ACC112 (cell line): ENCODE data around the gene HIF3A.

Experiments used
- H2AFZ ChIP-seq: fragments of 200-600 bp; sonication (generic); one replicate; pipeline ENCODE4 v1.6.0; 2017; ENCODE audit warnings: antibody characterized with exemption, low read length; ENCODE audit not compliant: unreplicated experiment
- H3K27ac ChIP-seq: fragments of 200-600 bp; sonication (generic); 2 replicates; pipeline ENCODE4 v1.5.1; 2014; ENCODE audit warnings: low read depth, mild to moderate bottlenecking, antibody characterized with exemption, low read length, moderate library complexity
- H3K27me3 ChIP-seq: fragments of 200-600 bp; sonication (generic); 2 replicates; pipeline ENCODE4 v1.6.1; 2014; ENCODE audit warnings: mild to moderate bottlenecking, antibody characterized with exemption, low read length, moderate library complexity, mixed read lengths; ENCODE audit not compliant: insufficient read depth
- H3K36me3 ChIP-seq: fragments of 200-600 bp; sonication (generic); 2 replicates; pipeline ENCODE4 v1.6.1; 2016; ENCODE audit warnings: mild to moderate bottlenecking, antibody characterized with exemption, low read length, moderate library complexity, mixed read lengths; ENCODE audit not compliant: insufficient read depth
- H3K4me1 ChIP-seq: fragments of 200-600 bp; sonication (generic); one replicate; pipeline ENCODE4 v1.6.1; 2016; ENCODE audit warnings: low read length, mixed read lengths; ENCODE audit not compliant: insufficient read depth, unreplicated experiment, control insufficient read depth
- H3K4me3 ChIP-seq: fragments of 200-600 bp; sonication (generic); 2 replicates; pipeline ENCODE4 v1.5.1; 2014; ENCODE audit warnings: mild to moderate bottlenecking, low read depth, low read length
- H3K79me2 ChIP-seq: fragments of 200-600 bp; sonication (generic); one replicate; pipeline ENCODE4 v1.6.0; 2016; ENCODE audit warnings: low read length; ENCODE audit not compliant: control insufficient read depth, unreplicated experiment, insufficient read depth

The HIF3A gene

DNA sequence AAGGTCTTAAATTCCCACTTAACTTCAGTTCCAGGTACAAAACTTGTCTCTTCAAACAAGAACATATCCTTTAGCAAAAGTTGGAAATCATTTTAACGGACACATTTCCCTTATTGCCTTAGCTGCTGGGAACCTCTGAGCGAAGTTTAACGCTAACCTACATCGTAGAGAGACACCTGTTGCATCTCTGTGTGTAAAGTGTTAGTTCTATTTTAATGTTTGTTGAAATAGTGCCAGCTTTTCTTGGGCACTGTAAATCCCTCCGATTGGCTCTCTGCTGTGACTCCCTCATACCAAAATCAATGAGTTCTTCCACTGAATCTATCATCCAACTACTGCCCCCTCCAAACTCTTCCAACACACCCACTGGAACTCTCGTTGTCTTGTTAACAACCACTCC is 2.3 kb upstream of the HIF3A start:
- peaks cover 22% of the 10 kb centered on the region for H3K4me1 ChIP-seq
- no peaks in the 10 kb centered on the region for H3K36me3 ChIP-seq
- H3K4me3 ChIP-seq, result no peak overlapping the region
- no peak overlapping the region for H3K27ac ChIP-seq
- no peaks in the 10 kb centered on the region for H3K27me3 ChIP-seq
- H2AFZ ChIP-seq, result no peak overlapping the region
- H3K79me2 ChIP-seq, result no peaks in the 10 kb centered on the region

DNA sequence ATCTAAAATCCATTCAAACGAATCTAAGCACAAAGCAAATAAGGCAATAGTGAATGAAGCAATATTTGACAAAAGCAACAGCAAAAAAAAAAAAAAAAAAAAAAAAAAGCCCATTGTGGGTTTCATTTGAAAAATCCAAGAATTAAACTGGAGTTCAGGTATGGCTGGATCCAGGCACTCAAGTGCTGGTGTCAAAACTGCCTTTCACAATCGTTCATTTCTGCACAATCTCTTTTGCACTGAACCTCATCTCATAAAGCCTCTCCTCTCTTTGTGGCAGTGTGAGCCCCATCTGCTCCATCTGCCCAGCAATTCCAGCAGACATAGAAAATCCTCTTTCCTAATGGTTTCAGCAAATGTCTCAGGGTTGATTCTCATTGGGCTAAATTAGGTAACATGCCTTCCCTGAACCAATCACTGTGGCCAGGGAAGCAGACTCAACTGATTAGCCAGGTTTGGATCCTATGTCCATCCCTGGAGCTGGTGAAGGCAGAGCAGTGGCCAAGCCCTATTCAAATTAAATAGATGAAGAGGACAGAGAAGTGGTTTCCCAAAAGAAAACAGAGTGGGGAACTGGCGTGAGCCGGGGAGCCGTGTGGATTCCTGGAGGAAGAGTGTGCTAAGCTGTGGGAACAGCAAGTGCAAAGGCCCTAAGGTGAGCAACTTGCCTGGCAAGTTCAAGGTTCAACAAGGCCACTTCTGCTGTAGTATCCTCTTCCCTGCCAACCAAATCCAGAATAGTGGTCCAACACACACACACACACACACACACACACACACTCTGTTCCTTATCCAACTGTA is 1.2 kb upstream of the HIF3A start:
- H2AFZ ChIP-seq, result no peak overlapping the region
- H3K27me3 ChIP-seq, result no peaks in the 10 kb centered on the region
- peaks cover 29% of the 10 kb centered on the region for H3K4me1 ChIP-seq
- H3K27ac ChIP-seq, result no peak overlapping the region
- peaks cover 5% of the 10 kb centered on the region for H3K79me2 ChIP-seq
- H3K4me3 ChIP-seq, result no peak overlapping the region
- H3K36me3 ChIP-seq, result no peaks in the 10 kb centered on the region

DNA sequence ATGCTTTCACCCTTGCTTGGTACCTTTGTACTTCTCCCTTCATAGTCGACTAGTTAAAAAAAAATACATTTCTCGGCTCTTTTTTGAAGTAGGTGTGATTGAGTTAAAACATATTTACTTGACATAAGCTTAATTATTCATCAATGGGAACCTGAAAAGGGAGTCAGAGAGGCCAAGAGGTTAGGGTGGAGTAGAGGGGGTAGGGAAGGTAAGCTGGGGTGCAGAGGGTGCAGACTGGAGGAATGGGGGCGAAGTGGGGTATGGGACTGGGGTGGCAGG is 701 bp upstream of the HIF3A start:
- Histone ChIP-seq H3K36me3 (no peaks in the 10 kb centered on the region), H3K79me2 (peaks cover 6% of the 10 kb centered on the region), H3K4me3 (no peak overlapping the region), H3K4me1 (peaks cover 34% of the 10 kb centered on the region), H2AFZ (no peak overlapping the region), H3K27ac (no peak overlapping the region), H3K27me3 (no peaks in the 10 kb centered on the region)

DNA sequence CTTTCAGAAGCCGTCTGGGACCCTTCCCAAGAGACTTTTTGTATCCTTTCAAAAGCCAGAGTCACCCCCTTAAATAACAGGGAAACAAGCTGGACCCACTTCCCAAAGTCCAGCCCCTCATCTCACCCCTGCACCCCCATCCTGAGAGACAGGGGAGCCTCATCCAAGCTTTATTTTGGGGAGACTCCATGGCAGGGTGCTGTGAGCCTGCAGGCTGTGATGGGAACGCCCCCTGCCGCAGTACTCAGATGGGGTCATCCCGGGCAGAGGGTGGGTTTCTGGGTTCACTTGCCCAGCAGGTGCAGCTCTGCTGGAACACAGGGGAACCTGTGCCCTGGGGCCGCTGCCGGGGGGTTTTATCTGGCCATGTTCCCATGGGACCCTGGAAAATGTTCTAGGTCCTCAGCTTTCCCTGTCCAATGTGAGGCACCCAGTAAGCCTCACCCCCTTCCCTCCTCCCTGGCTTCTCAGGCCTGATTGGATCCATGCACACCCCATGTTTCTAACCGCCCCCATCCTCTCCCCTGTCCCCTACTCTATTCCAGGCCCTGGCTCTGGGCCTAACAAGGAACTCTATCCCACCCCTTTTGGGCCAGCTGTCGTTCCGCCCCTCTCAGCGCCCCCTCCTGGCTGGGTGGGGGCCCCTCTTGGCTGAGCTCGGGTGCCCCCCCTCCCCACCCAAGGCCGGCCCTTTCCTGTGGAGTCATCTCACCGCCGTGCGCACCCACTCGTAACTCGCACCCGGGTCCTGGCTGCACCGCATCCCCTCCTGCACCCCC is 1.0 kb downstream of the HIF3A start:
- no peak overlapping the region for H3K27ac ChIP-seq
- H3K4me3 ChIP-seq, result peak overlapping the region; percentile 76

DNA sequence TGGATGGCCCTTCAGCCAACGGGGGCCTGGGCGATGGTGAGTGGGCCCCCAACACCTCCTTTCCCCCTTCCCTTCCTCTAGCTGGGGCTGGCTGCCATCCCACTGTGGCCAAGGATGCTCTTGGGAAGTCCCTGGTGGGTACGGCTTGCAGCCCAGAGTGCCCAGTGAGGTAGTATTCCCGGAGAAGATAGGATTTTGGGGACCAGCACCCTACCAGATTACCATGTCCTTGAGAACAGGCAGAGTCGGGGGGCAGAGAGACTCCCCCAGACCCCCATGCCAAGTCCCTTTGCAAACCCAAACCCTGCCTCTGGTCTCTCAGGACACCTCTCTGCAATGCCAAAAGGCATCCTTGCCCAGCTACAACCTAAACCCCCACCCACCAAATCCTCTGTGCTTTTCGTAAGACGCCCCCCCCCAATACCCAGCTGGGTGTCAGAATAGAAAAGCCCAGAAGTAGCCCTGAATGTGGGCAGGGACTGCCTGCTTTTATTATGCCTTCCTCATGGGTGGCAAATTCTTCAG is 1.7 kb downstream of the HIF3A start:
- Histone ChIP-seq H3K4me1 (peaks cover 38% of the 10 kb centered on the region), H2AFZ (no peak overlapping the region), H3K27me3 (no peaks in the 10 kb centered on the region), H3K27ac (peak overlapping the region; percentile 21; the same call in 1 of the 2 replicates), H3K79me2 (peaks cover 7% of the 10 kb centered on the region), H3K4me3 (peak overlapping the region; percentile 76), H3K36me3 (no peaks in the 10 kb centered on the region)

More for the DNA sequence above, 1.0 kb downstream of the HIF3A start:
- Histone ChIP-seq H3K4me1 (peaks cover 38% of the 10 kb centered on the region), H3K27me3 (no peaks in the 10 kb centered on the region), H3K36me3 (no peaks in the 10 kb centered on the region), H3K79me2 (peaks cover 7% of the 10 kb centered on the region), H2AFZ (no peak overlapping the region)

DNA sequence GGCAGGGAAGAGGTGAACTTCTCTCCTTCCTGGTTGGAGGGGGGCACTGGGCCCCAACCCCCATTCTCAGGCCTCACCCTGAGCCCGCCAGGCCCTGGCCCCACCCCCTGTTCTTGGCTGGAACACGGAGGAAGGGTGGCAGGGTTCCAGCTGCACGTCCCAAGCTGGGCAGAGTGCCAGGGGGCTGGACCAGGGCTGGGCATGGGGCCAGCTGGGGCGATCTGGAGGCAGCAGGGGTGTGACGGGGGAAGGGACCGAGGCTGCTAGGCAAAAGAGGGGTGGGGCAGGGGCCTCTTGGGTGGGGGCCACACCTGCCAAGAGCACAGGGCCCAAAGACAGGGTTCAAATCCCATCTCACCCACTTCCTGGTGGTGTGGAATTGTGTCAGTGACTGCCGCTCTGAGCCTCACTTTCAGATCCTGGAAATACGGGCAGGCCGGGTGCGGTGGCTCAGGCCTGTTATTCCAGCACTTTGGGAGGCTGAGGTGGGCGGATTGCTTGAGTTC is 2.2 kb downstream of the HIF3A start:
- peaks cover 38% of the 10 kb centered on the region for H3K4me1 ChIP-seq
- H3K27me3 ChIP-seq, result no peaks in the 10 kb centered on the region
- H2AFZ ChIP-seq, result no peak overlapping the region
- peak overlapping the region; percentile 76 for H3K4me3 ChIP-seq
- no peaks in the 10 kb centered on the region for H3K36me3 ChIP-seq
- peaks cover 7% of the 10 kb centered on the region for H3K79me2 ChIP-seq
- peak overlapping the region; percentile 21; the same call in 1 of the 2 replicates for H3K27ac ChIP-seq

DNA sequence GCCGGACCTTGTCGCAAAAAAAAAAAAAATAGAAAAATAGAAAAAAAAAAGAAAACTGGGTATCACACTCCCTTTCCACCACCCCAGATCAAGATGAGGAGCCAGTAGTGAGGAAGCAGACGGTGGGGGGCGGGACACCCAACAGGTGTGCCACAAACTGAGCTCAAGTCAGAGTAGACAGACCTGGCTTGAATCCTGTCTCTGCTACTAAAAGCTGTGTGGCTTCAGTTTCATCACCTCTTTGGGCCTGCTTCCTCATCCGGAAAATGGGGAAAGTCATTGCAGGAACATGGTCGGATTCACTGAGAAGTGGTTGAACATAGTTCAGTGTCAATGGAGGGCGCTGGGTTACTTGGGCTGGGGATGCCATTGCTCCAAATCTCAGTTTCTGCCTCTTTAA is 2.9 kb downstream of the HIF3A start:
- H3K27ac ChIP-seq, result peak overlapping the region; percentile 4; the same call in 1 of the 2 replicates
- H3K79me2 ChIP-seq, result peaks cover 7% of the 10 kb centered on the region
- no peaks in the 10 kb centered on the region for H3K36me3 ChIP-seq
- H2AFZ ChIP-seq, result no peak overlapping the region
- no peaks in the 10 kb centered on the region for H3K27me3 ChIP-seq
- H3K4me3 ChIP-seq, result peak overlapping the region; percentile 40; the same call in 1 of the 2 replicates
- peaks cover 38% of the 10 kb centered on the region for H3K4me1 ChIP-seq

DNA sequence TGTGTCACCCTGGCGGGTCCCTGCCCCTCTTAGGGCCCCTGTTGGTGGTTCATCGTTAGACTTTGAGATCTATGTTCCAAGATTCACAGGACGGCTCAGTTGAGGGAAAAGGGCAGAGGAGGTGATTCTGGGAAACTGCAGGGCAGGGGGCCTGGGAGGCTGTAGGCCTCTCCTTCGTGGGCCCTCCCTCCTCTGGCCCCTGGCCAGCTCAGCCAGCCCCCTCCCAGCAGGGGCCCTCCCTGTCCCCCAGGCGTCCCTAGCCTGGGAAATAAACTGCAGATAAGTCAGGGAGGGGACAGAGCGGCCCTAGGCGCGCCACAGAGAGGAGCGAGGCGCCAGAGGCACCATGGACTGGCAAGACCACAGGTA is 6.5 kb downstream of the HIF3A start:
- Histone ChIP-seq H3K79me2 (peaks cover 7% of the 10 kb centered on the region), H3K4me3 (no peak overlapping the region), H2AFZ (no peak overlapping the region), H3K4me1 (peaks cover 24% of the 10 kb centered on the region), H3K27me3 (no peaks in the 10 kb centered on the region), H3K27ac (no peak overlapping the region), H3K36me3 (peaks cover 8% of the 10 kb centered on the region; the same call in 1 of the 2 replicates)

DNA sequence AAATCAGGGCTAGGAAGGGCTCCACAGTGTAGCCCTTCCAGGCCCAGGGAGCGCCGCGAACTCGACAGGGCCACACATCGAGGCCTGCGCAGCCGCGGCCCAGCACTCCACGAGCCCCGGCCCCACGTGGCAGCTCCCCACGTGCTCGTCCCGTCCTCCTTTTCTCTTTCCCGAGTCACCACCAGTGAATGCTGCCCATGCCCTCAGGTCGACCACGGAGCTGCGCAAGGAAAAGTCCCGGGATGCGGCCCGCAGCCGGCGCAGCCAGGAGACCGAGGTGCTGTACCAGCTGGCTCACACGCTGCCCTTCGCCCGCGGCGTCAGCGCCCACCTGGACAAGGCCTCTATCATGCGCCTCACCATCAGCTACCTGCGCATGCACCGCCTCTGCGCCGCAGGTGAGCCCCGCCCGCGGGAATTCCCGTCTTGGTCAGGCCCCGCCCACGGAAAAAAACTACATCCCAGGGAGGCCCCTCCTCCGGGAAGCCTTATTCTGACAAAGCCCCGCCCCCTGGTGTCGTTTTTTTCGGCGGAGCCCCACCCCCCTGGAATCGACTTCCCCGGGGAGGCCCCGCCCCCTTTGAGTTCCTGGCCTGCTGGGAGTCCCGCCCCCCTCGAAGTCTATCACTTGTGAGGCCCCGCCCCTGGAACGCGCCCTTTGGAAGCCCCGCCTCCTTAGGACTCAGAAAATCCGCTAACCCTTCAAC is 7.0 kb downstream of the HIF3A start:
- Histone ChIP-seq H2AFZ (no peak overlapping the region), H3K27ac (no peak overlapping the region), H3K79me2 (peaks cover 7% of the 10 kb centered on the region), H3K4me3 (no peak overlapping the region), H3K27me3 (no peaks in the 10 kb centered on the region), H3K4me1 (peaks cover 20% of the 10 kb centered on the region), H3K36me3 (peaks cover 8% of the 10 kb centered on the region; the same call in 1 of the 2 replicates)

DNA sequence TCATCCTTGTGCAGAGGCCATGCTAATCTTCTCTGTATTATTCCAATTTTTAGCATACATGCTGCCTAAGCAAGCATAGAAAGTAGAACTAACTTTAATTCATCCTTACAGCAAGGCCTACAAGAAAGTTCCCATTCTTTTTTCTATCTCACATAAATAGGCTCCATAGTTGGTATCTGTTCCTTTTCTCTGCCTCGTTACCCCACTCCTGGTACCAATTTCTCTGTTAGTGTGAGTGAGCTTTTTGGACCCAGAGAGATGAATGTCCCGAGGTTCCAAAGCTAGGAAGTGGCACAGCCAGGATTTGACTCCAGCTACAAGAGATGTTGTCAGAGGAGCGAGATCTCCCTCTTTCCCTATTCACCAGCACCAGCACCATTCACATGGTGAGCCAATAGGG is 9.7 kb downstream of the HIF3A start:
- H3K36me3 ChIP-seq, result peaks cover 8% of the 10 kb centered on the region; the same call in 1 of the 2 replicates

More for the DNA sequence above, 9.7 kb downstream of the HIF3A start:
- Histone ChIP-seq H3K27ac (no peak overlapping the region), H3K4me1 (no peaks in the 10 kb centered on the region), H3K27me3 (no peaks in the 10 kb centered on the region), H3K79me2 (no peaks in the 10 kb centered on the region), H3K4me3 (no peak overlapping the region), H2AFZ (no peak overlapping the region)
